Stimulated activated CD8-positive, alpha-beta memory T cell treated with anti-CD3 and anti-CD28 coated beads, Interleukin-7, amount 100 ng/mL, for 24 hours (primary cell): ENCODE data around the gene ATXN1.
"Not testable (repeated sequence)": the region's sequence is repeated elsewhere in the genome, so short reads cannot be mapped to it uniquely, and the experiment has no call there.

ENCODE experiments used
- DNase-seq: peaks from one replicate; pipeline ENCODE4 v3.0.0-alpha.2; 2020; ENCODE audit warnings: low read depth

ATXN1 gene

GRCh38 chr6:16570946-16571345, 190.3 kb downstream of the ATXN1 start:
- DNase-seq, result no peak

DNA sequence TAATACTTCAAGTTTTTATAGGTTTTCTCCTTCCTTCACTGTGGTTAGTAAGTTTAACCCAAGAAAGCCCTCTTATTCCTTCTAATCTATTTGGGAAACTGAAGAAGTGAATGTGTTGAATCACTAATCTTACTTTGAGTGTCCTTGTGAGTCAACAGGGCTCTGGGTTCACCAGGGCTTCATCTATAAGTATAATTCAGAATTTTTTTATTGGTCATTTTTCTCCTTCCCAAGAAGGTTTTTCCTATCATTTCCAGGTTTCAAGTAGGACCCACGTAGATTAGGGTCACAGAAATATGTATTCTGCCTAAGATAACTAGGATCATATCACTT, 191.1 kb downstream of the ATXN1 start:
- DNase-seq, result no peak

DNA sequence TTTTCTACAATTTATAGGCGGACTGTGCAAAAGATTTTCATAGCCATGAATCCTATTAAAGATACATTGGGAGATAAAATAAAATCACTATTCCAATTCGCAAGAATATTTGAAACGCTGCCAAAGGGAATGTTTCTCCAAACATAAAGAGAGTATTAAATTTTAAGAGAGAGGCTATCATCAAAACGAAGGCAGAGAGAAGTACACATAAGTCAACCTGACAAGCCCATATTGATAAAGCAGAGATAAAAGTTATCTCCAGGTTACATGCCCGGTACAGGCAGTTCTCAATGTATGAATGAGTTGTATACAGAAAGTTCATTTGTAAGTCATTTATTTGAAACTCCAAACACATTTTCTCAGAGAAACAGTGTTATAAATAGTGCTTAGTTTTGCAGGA, 193.1 kb downstream of the ATXN1 start:
- no peak for DNase-seq

GRCh38 chr6:16567071-16567470, 194.2 kb downstream of the ATXN1 start:
- DNase-seq, result no peak

- DNase-seq, result no peak
Observed at GRCh38 chr6:16564436-16564835, 196.8 kb downstream of the ATXN1 start.

DNA sequence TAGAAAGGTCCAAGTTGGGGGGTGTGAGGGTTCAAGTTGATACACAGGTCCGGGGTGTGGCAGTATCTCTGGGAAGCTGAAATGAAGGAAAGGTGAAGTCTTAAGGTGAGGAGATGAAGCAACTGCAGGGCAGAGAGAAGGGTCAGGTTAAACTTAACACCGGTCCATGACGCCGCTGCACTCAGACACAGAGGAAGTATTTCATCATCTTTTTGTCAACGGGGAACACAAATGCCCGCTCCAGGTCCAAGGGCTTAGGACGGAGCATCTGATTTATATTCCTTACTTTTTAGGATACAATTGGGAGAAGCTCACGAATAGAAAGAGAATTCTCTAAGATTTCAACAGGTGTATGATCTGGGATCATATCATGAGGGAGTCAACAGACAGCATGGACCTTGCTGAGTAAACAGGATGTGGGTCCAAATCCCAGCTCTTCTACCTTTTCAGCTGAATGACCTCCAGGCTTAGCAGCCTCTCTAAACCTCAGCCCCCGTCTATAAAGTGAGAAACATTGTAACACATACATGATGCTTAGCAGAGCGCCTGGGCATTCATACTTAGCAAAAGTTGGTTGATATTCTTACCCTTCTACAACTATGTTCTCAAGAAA, 197.5 kb downstream of the ATXN1 start:
- no peak for DNase-seq

DNA sequence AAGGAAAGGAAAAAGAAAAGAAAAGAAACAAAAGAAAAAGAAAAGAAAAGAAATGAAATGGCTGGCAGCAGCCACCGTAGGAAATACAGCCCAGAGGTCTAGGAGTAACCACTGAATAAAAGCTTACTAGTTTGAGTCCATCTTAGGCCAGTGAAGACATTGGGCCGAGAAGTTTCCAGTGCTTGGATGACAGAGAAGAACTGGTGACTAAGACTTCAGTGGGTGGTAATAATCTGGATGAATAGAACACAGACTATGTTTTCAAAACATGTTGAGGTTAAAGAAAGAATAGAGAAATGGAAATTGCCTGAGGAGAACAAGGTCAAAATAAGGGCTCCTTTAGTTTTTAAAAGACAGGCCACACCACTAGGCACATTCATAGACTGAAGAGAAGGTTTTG, 198.8 kb downstream of the ATXN1 start:
- no peak for DNase-seq

- DNase-seq, result no peak
Observed at GRCh38 chr6:16559071-16559470, 202.2 kb downstream of the ATXN1 start.

DNA sequence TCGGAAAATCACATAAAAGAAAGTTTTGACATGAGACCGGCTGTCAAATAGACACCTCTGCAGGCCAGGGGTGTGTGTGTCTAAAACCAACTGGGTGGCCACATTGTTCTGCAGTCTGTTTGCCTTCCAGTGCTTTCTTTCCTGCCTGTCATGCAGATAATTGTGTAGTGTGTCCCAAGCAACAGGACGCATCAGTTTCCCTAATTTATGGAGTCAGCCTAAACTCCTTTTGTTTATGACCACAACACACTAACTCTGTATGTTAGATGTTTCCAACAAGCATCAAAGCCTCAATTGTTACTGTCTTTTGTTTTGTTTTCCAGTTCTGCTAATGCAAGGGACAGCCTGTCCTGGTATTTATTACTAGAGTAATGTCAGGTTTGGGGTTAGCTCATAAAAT, 205.7 kb downstream of the ATXN1 start:
- no peak for DNase-seq

DNA sequence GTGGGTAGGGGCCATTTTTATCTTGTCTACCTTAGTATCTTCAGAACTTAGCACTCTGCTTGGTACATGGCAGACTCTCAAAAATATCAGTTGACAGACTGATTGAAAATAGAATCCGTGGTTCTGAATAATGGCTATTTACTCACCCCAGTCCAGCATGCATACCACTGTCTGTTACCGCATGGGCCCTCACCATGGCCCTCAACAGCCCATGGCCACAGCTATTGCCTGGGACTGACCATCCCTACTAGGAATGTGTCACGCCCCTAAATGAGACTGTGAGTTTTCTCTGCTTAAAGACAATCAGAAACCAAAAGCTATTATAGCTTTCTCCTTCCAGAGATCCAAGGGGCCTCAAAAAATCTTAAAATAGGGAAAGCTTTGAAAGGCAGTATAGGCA, 207.7 kb downstream of the ATXN1 start:
- no peak for DNase-seq

DNA sequence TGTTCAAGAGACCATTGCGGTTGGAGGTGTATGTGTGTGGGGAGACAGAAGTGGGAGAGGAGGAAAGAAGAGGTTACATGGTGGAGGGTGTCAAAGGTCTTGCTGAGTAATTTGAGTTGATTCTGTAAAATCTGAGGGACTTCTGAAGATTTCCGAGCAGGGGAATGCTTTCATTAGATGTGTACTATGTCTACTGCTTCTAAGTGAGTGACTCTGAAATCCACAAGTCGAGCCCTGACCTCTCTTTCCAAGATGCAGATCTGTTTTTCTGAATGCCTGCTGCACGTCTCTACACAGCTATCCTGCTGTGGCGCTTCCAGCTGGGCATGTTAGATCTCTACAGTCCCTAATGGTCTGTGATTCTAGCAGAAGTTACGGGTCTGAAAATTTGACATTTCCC, 209.8 kb downstream of the ATXN1 start:
- no peak for DNase-seq

- no peak for DNase-seq
Observed at GRCh38 chr6:16548121-16548520, 213.1 kb downstream of the ATXN1 start.

DNA sequence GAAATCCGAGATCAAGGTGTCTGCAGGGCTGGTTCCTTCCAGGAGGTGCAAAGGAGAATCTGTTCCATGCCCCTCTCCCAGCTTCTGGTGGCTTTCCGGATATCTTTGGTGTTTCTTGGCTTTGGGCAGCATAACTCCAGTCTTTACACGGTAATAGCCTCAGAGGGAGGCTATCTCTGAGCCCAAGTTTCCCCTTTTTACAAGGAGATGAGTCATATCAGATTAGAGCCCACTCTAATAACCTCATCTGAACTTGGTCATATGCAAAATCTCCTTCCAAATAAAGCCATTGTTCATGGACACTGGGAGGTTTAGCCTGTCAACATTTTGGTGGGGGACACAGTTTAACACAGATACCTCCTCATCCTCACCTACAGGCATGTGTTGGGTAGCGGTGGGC, 213.7 kb downstream of the ATXN1 start:
- DNase-seq, result no peak

- no peak for DNase-seq
Observed at GRCh38 chr6:16546861-16547260, 214.4 kb downstream of the ATXN1 start.

DNA sequence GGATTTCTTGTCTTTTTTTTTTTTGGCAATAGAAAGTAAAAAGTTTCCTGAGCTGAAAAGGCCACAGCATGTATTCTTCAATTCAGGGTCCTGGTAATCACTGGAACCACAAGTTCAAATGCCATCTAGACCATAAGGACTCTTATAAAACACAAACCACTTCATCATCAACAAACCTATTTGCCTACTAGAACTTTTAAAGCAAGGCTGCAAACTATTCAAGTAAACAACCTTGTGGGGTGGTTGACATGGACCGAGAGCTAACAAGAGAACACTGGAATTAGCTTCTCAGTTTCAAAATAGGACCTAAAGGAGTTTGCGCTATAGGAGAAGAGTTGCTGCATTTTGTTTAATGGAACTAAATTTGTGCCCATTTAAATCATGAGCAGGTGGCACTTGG, 215.9 kb downstream of the ATXN1 start:
- no peak for DNase-seq

DNA sequence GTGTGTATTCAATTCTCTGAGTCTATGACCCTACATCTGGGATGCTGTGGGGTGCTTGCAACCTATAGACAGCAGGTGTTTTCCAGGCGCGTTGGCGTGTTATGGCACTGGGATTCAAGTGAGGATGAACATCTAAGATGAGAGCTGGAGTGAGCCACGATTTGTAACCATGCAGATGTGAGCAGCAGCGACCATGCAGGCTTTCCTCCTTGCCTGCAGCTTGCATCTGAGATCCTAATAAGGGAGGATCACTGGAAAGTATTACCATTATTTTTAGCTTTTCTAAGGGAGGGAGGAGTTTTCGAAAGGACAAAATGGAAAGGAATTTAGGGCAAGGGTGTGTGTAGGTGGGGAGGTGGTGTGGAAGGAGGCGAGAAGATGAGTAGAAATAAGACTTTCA, 216.7 kb downstream of the ATXN1 start:
- DNase-seq, result no peak

- DNase-seq, result no peak
Observed at GRCh38 chr6:16544006-16544405, 217.3 kb downstream of the ATXN1 start.

- DNase-seq, result no peak
Observed at GRCh38 chr6:16543521-16543920, 217.7 kb downstream of the ATXN1 start.

GRCh38 chr6:16542070-16542469, 219.2 kb downstream of the ATXN1 start:
- DNase-seq, result no peak

- DNase-seq, result no peak
Observed at GRCh38 chr6:16540804-16541752, 220.2 kb downstream of the ATXN1 start.

DNA sequence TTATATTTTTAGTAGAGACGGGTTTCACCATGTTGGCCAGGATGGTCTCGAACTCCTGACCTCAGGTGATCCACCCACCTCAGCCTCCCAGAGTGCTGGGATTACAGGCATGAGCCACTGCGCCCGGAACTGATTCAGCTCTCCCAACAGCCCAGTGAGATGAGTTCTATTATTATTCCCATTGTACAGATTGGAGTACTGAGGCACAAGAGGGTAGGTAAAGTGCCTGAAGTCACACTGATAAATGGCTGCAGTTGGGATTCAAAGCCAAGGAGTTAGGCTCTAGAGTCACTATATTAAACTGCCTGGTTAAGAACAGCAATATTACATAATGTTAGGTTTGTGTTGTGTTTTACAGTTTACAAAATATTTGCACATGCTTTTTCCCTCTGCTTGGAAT, 220.9 kb downstream of the ATXN1 start:
- not testable (repeated sequence) for DNase-seq

GRCh38 chr6:16539086-16539931, 222.0 kb downstream of the ATXN1 start:
- DNase-seq, result no peak

DNA sequence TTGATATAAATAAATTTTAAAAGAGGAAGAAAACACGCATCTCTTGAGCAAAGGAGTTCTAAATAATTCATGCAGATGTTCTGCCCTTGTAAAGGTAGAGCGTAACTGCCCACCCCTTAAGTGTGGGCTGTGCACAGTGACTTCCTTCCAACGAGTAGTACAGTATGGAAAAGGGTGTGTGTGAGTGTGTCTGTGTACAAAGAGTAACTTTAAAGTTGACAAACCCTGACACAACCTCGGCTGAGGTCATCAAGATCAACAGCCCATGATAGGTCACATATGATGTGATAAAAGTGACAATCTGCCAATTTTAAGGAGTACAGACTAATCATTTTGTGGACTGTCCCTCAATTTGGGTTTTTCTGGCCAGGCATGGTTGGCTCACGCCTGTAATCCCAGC, 225.7 kb downstream of the ATXN1 start:
- DNase-seq, result no peak
